Activated effector memory CD4-positive, alpha-beta T cell treated with anti-CD3 and anti-CD28 coated beads, Interleukin-2, amount 50 U/mL, for 16 hours (primary cell): Measurements from ENCODE around the gene CALML6.

Source experiments
- DNase-seq: peaks from one replicate; pipeline ENCODE4 v3.0.0-alpha.2; 2020

The CALML6 gene

DNA sequence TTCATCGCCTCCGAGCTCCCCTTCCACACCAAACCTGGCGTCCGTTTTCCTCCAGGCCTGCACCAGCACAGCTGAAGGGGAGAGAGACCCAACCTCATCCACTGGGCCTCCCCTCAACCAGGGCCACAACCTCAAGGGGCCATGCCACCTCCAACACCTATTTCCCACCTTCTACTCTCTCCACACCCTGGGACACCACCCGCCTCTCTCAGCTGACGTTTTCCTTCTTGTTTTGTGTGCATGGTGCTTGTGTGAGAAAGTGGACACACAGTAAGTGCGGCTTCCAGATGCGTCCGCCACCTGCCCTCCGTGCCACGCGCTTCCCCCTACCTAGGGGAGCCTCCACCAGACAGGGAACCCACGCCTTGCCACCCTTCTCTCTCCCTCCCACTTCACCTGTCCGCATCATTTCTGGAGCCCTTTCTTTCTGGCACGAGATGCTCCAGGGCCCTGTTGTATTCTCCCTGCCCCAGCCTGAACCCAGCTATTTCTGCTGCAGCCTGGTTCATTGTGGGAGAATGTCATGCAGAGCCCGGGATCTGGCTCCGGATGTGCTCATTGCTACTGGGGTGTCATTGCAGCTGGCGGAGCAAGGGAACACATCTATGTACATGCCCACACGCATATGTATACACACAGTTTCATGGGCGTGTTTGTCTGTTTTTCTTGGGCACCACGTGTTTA lies 22.8 kb upstream of the CALML6 start:
- DNase-seq, result no peak

DNA sequence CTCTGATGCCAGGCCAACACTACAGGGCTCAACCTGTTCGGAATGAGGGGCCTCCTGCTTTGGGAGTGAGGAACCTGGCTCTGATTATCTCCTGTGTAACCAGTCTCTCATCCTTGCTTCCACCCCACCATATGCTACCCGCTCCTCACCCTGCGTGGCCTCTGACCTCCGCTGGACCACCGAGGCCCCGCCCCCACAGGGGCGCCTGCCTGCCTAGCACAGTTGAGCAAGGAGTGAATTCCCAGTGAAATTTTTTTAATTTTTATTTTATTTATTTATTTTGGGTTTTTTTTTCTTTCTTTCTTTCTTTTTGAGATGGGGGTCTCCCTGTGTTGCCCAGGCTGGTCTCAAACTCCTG lies 22.3 kb upstream of the CALML6 start:
- no peak for DNase-seq

DNA sequence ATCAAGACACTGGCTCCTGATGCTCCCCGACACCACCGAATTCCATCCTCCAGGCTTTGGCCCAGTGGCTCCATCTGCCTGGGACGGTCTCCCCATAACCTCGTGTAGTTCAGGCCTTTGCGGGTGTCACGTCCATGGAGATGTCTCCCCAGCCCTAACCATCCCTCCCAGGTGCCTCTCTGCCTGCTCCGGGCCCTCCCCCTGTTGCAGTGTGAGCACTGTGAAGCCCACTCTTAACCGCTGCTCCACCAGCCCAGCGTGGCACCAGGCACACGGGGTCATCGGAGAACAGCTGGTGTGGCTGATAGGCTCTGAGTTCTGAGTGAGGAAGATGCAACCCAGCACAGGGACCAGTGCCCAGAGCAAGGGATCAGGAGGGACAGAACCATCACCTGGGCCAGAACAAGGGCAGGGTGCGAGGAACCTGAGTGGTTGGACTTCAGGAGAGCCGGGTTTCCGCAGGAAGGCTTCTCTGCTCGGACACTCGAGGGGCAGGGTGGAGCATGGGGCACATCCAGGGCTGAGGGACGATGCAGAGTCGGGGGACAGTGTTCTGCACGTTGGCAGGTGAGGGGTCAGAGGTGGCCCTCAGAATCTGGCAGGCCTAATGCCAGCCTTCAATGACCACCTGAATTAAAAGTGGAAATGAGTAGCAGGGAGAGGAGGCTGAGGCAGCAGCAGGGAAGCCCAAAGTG lies 21.6 kb upstream of the CALML6 start:
- DNase-seq, result no peak

DNA sequence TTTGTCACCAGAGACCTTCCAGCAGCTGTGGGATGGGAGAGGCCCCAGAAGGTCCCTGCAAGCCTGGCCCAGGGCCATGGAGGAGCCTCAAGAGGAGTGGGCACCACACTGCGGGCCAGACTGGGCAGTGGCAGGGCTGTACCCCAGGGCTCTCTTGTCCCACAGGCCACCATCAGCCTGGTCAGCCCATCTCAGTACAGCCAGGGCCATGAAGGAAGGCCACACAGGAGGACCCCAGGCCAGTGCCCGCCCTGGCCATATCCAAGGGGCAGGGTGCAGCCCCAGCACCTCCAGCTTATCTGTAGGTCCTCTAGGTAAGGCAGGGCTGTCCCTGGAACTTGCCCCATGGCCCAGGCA lies 21.1 kb upstream of the CALML6 start:
- no peak for DNase-seq

DNA sequence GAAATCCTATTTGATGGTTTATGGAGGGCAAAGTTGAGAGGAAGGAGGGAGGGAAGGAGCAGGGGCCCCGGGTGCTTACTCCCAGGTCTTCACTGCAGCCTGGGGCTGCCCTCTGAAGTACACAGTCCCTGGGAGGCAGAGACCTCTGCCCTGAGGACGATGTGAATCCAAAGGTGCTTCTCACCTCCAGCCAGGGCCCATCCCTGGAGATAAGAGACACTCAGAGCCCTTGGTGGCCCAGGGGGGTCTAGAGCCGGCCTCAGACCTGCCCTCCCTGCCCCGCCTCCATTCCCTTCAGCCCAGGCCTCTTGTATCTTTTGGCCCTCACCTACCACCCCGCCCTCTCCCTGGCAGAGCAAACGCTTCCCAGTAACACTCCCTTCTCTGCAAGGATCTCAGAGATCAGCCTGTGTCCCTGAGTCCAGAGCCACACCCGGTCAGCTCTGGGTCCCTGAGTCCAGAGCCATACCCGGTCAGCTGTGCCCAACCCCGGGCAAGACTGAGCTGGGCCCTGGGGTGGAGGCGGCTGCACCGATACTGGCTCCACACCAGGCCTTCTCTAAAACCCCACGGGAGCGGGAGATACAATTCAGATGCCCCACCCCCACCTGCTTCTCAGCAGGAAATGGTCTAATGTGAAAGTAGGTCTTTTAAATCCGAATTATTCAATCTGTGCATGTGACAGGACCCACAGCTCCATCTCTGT lies 20.6 kb upstream of the CALML6 start:
- DNase-seq, result no peak

DNA sequence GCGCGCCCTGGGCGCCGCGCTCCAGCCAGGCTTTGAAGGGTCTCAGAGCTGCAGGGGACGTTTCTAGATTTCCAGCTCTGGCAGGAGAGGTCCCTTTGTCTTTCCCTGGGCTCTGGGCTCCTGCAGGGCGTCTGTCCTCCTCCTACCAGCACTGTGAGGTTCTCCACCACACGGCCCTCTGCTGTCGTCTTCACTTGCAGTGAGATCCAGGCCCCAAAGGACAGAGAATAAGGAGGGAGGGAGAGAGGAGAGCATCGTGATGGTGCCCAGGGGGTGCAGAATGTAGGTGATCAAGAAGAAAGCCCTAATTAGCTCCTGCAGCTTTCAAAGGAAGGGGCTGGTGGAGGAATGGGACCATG lies 20.0 kb upstream of the CALML6 start:
- DNase-seq, result no peak

DNA sequence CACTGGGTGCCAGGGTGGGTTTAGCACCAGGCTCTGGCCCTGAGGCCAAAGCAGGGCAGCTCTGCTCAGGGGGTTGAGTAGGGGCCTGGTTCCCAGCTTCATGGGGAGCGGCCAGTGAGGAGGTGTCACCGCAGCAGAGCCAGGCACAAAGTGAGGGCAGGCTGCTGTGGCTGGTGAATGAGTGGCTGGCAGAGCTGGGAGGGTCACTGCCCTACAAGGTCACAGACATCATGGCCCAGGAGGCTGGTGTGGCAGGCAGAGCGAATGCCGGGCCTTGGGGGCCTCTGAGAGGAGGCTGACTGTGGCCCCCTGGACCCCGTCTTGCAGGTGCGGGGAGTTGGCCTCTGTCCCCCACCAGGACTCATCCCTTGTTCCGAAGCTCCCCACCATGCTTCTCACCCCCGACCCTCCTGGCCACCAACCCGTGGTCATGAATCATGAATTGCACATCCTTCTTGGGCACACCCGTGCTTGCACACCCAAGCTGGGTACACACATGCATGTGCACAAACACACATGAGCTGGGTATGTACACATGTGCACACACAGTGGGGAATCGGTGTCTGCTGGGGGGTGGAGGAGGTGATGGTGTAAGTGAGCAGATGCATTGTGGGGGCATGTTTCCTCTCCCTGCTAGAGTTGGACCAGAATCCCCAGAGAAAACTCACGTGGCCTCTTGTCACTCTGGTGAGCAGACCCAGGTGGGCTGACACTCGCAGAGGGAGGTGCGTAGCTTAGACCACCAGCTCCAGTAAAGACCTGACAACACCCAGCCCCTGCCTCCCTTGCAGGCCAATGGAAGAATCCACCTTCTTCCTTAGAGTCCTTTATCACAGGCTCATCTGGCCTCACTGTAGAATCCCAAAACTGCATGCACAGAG lies 19.4 kb upstream of the CALML6 start:
- no peak for DNase-seq

DNA sequence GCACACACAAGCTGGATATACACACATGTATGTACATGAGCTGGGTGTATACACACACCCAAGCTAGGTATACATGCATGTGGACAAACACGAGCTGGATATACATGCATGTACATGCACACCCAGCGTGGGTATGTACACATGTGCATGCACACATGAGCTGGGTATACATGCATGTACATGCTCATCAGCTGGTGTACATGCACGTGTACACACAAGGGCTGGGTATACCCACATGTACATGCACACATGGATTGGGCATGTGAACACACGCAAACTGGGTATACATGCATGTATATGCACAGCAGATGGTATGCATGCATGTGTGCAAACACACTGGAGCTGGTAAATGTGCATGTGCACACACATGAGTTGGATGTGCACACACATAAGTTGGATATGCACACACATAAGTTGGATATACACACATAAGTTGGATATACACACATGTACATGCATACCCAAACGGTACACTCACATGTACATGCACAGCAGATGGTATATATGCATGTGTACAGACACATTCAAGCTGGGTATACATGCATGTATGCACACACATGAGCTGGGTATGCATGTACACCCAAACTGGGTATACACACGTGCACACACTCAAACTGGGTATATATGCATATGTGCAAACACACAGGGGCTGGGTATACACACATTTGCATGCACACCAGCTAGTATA lies 16.7 kb upstream of the CALML6 start:
- no peak for DNase-seq

DNA sequence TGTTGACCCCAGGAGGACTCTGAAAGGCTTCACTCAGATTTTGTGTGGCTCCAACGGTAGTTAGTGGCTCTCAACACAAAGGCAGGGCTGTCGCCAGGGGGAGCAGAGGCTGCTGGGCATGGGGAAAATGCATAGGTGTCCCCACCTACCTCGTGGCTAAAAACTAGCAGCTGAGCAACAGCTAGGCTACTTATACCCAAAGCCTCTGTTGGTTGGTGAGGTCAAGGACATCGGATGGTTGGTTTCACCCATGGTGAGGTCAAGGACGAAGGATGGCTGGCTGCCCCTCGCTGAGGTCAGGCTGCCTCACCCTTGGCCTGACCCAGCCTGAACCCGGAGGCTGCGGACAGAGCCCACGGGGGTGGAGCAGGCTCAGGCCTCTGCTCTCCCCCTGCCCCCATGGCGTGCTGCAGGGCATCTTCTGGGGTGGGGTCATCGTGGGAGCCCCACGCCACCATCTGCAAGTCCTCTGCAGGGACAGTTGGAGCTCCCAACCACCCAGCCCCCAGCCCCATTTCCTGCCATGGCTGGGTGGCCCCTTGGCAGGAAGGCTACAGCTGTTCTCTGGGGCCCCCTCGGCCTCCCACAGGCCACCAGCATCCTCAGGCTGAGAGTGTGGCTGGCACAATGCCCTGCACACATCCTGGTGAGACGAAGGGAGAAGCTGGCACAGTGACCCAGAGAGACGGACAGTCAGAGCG lies 15.6 kb upstream of the CALML6 start:
- no peak for DNase-seq

DNA sequence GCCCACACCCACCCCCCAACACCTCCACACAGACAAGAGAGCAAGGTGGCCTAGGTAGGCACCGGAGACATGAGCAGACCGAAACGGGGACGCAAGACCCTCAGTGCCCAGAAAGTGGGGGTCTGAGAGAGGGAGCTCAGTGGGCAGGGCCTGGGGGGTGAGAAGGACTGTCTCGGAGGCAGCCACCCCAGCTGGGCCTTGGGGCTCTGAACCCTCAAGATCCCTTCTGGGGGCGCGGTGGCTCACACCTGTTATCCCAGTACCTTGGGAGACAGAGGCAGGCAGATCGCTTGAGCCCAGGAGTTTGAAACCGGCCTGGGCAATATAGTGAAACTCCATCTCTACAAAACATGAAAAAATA lies 15.1 kb upstream of the CALML6 start:
- DNase-seq, result no peak

DNA sequence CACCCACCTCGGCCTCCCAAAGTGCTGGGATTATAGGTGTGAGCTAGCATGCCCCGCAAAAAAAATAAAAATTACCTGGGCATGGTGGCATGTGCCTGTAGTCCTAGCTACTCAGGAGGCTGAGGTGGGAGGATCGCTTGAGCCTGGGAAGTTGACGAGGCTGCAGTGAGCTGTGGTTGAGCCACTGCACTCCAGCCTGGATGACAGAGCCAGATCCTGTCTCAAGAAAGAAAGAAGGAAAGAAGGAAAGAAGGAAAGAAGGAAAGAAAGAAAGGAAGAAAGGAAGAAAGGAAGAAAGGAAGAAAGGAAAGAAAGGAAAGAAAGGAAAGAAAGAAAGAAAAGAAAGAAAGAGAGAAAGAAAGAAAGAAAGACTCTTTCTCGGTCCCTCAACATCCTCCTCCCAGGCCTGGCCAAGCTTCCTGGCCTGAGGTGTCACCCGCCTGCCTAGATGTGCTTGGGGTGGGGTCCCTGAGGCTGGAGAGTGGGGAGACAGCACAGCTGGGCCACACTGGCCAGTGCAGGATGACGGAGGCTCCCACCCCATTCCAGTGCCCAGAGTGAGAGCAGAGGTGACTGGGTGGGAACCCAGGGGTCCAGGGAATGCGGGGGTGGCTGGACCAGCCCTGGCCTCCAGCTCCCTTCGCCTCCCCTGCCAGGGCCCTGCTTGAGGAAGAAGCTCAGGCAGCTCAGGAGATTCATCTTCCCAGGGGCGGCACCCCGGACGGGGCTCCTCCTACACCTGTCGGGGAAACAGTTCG lies 14.0 kb upstream of the CALML6 start:
- no peak for DNase-seq

DNA sequence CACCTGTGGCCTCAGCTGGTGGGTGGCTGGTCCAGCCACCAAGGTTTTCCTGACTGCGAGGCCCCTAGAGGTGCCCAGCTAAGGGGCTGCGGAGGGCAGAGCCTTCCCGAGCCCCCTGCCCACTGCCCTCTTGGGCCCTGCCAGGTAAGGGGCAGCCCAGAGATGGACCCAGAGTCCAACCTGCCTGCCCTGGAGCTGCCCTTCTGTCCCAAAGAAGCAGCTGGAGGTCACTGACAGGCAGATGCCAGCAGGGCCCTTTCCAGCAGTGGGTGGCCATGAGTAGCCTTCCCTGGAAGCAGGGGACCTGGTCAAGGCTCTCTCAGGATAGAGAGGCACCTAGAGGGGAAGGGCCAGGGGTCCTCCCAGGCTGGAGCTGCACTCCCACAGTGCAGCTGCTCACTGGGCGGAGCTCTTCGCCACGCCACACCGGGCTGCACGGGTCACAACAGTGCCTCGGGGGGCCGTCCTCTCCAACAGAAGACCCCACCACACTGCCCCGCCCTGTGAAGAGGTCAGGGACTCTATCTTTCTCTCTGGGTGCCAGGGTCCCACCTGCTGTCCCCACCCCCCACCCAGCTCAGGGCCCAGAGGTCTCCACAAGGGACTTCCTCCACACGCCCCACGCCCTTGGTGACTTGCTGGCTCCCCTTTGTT lies 13.3 kb upstream of the CALML6 start:
- DNase-seq, result no peak

DNA sequence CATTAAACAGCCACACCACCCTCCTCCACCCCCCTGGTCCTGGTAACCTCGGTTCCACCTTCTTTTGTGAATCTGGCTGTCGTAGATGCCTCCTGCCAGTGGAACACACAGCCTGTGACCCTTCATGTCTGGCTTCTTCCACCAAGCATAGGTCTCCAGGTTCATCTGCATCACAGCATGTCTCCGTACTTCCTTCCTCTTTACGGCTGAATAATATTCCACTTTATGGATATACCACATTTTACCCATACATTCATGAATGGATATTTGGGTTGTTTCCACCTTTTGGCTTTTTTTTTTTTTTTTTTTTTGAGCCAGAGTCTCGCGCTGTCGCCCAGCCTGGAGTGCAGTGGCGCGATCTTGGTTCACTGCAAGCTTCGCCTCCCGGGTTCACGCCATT lies 11.8 kb upstream of the CALML6 start:
- no peak for DNase-seq

DNA sequence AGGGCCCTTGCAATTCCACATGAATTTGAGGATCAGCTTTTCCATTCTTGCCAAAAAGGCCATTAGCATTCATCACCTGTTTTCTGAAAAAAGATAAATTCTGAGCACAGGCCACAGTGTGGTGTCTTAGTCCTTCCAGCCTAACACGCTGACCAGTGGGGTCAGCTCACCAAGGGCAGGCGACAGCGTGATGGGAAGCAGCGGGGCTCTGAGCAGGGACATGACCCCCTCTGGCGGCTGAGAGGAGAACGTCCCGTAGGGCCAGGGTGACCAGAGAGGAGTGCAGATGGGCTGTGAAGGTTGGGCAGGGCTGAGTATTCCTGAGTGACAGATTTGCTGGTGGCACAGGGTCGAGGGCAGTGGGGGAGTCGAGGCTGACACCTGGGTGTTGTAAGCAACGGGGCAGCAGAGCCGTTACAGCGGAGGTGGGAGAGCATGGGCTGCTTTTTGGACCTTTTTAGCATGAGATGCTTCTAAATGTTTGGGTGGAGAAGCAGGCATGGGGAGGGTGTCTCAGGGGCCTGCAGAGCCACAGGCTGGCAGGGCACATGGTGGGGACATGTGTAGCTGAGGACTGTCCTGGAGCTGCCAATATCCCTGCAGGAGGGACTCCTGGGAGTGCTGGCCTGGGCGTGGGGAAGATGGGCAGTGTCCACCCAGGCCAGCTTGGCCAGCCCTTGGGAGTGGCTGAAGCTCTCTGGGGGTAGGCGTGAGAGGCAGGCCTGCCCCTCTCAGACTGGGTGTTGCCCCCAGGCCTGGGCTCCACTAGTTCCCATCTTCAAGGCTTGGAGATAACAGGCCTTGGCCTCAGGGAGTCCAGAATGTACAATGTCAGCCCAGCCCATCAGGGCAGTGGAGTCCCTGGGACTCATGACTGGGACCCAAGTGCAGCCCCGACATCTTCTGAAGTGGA lies 8.6 kb upstream of the CALML6 start:
- DNase-seq, result peak; percentile 89

DNA sequence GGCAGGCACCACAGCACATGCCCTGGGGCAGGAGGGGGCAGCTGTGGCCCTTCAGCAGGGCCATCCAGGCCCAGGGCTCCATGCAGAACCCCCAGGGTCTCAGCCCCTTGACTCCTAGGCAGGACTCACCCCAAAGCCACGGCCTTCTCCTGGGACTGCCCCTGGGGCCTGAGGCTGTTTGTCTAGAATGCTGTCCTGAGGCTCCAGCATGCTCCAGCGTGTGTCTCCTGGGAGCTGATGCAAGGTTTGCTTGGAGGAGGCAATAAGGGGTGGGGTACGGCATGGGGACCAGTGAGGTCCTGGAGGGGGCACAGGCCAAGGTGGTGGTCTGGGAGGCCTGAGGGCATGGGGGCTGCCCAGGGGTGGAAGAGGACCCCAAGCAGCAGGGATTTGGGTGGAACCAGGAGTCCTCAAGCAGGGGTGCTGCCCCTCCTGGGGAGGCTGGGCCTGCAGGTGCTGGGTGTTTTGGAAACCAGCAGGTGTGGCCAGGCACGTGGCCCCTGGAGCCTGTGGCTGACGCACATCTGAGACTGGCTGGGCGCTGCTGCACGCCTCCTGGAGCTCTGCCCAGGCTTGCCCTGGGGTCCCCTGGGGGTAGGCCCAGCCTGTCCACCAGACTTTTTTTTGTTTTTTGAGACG lies 7.8 kb upstream of the CALML6 start:
- no peak for DNase-seq

DNA sequence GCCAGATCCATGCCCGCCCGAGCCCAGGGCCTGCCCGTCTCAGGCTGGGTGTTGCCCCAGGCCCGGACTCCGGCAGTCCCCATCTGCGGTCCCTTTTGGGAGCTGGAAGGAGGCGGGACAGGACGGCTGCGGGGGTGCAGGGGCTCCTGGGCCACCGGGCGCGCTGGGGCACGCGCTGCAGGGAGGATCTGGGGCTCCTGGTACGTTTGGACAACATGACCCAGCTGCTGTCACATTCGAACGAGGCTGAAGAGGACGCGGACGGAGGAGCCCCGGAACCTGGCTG lies 6.6 kb upstream of the CALML6 start:
- DNase-seq, result no peak

DNA sequence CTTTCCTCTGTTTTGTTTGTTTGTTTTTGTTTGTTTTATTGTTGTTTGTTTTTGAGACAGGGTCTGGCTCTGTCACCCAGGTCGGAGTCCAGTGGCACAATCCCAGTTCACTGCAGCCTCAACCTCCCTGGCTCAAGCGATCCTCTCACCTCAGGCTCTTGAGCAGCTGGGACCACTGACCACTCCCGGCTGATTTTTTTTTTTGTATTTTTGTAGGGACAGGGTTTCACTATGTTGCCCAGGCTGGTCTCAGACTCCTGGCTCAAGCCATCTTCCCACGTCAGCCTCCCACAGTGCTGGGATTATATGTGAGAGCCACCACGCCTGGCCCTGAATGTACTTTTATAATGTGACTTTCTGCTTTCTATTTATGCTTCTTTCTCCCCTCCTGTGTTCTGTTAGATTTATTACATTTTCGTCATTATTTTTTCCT lies 5.0 kb upstream of the CALML6 start:
- DNase-seq, result no peak

DNA sequence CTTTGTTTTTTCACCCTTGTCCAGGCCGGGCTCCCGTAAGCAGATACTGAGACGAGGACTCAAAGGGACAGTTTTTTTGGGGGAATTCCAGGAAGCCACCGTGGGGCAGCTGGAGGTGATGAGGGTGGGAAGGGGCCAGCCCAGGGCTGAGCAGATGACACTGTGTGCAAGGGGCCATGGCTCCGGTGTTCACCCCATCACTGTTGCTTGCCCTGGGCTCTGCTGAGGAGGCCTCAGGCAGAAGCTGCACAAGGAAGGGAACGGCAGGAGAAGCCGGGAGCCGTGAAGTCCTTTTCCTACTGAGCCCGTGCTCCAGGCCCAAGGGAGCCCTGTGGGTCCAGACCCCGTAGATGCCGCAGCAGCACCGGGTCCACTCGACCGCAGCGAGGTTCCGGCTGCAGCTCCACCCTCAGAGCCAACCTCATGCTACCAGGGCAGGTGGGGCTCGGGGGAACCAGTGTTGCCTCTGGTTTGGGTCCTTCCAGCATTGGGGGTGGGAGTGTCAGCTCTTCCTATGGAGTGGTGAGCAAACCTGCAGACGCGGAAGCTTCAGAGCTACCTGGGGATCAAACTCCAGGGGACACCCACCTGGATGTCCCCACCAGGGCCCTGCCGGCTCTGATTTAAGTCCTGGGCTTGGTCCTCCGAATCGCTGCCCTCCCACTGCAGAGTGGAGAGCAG lies 4.3 kb upstream of the CALML6 start:
- DNase-seq, result peak; percentile 61
